22Rv1 (cell line): ENCODE data around the gene EXOC3.

Experiments used
- H3K27ac ChIP-seq: fragments of 450-650 bp; 2 replicates; pipeline ENCODE4 v1.5.1; 2017
- CTCF ChIP-seq: fragments of 450-650 bp; IDR thresholded peaks from 2 replicates; pipeline ENCODE4 v1.5.1; 2017; ENCODE audit warnings: mild to moderate bottlenecking
- ZFX ChIP-seq: fragments of 450-650 bp; IDR thresholded peaks from 2 replicates; pipeline ENCODE4 v1.6.1; 2017; ENCODE audit warnings: antibody characterized with exemption, borderline replicate concordance

EXOC3 gene

GRCh38 chr5:463952-464351 is 21.0 kb downstream of the EXOC3 start:
- TF ChIP-seq ZFX (no peak), CTCF (no peak)
- no peak overlapping the region for H3K27ac ChIP-seq

GRCh38 chr5:464446-464842 is 21.5 kb downstream of the EXOC3 start:
- TF ChIP-seq ZFX: no peak
- TF ChIP-seq CTCF: no peak
- no peak overlapping the region for H3K27ac ChIP-seq

DNA sequence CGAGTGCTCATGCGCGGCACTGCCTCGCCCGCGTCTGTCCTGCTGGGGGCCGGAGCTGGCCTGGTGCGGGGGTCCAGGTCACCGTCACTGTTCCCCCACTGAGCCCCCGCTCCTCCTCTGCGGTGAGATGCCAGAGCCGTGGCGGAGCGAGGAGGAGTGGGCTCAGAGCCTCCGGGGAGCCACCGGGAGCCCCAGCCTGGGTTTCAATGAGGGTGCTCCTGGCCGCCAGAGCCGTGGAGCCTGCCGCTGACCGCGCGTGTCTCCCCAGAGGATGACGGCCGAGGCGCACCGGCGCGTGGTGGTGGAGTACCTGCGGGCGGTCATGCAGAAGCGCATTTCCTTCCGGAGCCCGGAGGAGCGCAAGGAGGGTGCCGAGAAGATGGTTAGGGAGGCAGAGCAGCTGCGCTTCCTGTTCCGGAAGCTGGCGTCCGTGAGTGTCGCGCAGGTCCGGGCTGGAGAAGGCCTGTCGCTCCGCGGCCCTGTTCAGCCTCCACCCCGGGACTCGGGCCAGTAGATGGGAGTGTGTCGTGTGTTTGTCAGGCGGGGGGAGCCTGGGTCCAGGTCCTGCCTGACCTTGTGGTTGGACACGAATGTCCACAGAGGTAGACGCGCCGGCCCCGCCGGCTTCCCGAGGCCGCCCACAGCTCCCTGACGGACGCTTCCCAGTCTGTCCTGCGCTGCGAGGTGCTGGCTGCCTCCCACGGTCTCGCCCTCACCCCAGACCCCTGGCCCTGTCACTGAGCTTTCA is 22.0 kb downstream of the EXOC3 start:
- TF ChIP-seq CTCF: no peak
- no peak for TF ChIP-seq ZFX
- H3K27ac ChIP-seq: no peak overlapping the region

DNA sequence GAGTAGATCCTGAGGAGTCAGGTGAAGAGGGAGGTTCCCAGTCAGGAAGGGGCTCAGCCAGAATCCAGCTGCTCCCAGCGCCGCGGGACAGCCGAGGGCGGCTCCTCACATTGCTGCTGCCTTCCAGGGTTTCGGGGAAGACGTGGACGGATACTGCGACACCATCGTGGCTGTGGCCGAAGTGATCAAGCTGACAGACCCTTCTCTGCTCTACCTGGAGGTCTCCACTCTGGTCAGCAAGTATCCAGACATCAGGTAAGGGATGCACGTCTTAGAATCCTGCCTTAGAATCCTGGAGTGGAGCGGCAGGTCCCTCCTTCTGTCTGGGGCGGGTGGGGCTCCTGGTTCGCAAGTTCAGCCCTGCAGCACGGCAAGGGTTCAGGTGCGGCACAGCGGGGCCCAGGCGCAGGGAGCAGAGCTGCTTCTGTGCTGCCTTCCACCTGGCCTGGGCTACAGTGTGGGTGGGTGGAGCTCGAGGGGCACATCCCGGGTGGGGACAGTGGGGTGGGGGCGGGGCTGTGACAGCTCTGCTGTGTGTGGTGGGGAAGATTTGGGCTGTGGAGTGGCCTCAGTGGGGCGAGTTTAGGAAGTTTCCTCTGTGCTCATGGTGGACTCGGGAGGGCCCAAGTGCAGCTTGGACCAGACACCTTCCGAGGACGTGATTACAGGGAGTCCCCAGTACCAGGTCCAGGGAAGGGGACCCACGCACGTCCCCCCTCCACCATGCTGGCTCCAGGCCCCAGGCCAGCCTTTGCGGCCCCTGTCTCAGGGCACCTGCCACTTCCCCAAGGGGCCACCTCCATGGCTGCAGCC is 22.8 kb downstream of the EXOC3 start:
- TF ChIP-seq CTCF: no peak
- no peak for TF ChIP-seq ZFX
- H3K27ac ChIP-seq: no peak overlapping the region

DNA sequence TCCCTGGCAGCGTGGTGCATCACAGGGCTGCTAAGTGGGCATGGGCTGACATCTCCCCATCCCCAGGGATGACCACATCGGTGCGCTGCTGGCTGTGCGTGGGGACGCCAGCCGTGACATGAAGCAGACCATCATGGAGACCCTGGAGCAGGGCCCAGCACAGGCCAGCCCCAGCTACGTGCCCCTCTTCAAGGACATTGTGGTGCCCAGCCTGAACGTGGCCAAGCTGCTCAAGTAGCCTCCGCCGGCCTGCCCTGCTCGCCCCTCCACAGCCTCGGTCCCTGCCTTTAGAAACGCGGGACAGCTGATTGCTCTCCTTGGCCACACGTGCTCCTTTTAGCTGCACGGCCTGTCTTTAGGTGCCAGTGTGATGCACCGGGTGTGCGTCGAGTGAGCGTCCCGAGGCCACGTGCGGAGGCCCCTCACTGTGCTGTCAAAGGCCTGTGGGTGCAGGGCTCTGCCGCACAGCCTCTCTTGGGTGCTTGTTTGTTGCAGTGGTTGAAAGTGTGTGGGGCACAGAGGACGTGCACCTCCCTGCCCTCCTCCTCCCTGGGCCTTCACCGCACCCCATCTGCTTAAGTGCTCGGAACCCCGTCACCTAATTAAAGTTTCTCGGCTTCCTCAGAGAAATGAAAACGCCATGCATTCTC is 23.8 kb downstream of the EXOC3 start:
- H3K27ac ChIP-seq: no peak overlapping the region
- TF ChIP-seq CTCF (no peak), ZFX (no peak)

DNA sequence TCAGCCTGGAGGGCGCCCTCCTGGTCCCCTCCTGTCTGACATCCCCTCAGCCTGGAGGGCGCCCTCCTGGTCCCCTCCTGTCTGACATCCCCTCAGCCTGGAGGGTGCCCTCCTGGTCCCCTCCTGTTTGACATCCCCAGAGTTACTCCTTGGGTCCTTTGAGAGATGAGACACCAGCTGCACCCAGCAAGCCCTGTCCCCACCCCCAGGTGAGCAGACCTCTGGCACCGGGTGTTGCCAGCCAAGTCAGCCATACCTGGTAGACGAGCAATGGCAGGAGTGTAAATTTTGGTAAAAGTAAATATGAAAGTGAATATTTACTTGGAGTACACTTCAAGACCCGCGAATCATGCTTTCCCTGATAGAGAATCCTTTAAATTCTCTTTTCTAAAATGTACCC is 25.4 kb downstream of the EXOC3 start:
- H3K27ac ChIP-seq: no peak overlapping the region
- no peak for TF ChIP-seq CTCF
- no peak for TF ChIP-seq ZFX
